K562 (cell line): ENCODE measurements around the gene DDX41. TPM values are rescaled to one million over a fixed set of nuclear protein-coding genes. Genes with fewer than 3 reads are reported as not detected.

Experiments used
- ATAC-seq: fragments of 200-7000 bp; cut with Tn5 transposase; 3 replicates; pipeline ENCODE4 v1.9.1; 2020; ENCODE audit warnings: moderate library complexity
- BruUV-seq: library from RNA; stranded (reverse); fragments of 400-500 nt; replicated peaks from 2 replicates; lab custom pipeline; 2021; lab: Mats Ljungman, UMichigan
- CTCF ChIA-PET: fragments of 300-600 bp; formaldehyde crosslinking; extraction: SDS; loops from one replicate; lab custom pipeline; 2021; ENCODE audit warnings: low intra/inter-chr PET ratio; lab: Yijun Ruan, JAX
- POLR2A ChIA-PET: fragments of 300-600, 350-650 bp; sonication (Branson Sonifier 250); formaldehyde crosslinking; extraction: SDS; loops from one replicate; lab custom pipeline; 2021; ENCODE audit warnings: antibody characterized with exemption, inconsistent platforms; lab: Yijun Ruan, JAX
- DNase-seq, 4 experiments: peaks; one replicate each; pipeline versions ENCODE4 v3.0.0 to v3.0.0-alpha.2; 2011 to 2018; ENCODE audit warnings: low spot score in 3 of 4, mixed read lengths in 3 of 4; ENCODE audit errors: extremely low read depth in 1 of 4
- FAIRE-seq: peaks from 2 replicates; lab custom pipeline; 2011; peaks lifted over from hg19 to GRCh38; lab: Jason Lieb, UNC
- H2AFZ ChIP-seq: 2 replicates; pipeline ENCODE4 v1.6.0; 2011; ENCODE audit warnings: low read depth, low read length, control low read depth, inconsistent platforms
- H3K27ac ChIP-seq: fragments of 200-600 bp; 3 replicates; pipeline ENCODE4 v1.8.0; 2011; ENCODE audit warnings: low read depth, mild to moderate bottlenecking, control low read depth, inconsistent platforms, low read length, moderate library complexity, mixed read lengths; ENCODE audit errors: extremely low read depth
- H3K27me3 ChIP-seq, 2 experiments: fragments of 300-600 bp in 1 of 2; 2 replicates in 1 of 2; 3 replicates in 1 of 2; pipeline versions ENCODE4 v1.6.0 to v1.8.0; 2011; ENCODE audit warnings: inconsistent platforms in 2 of 2, low read length in 2 of 2, mild to moderate bottlenecking in 1 of 2, mixed read lengths in 1 of 2, moderate library complexity in 1 of 2; ENCODE audit not compliant: control insufficient read depth in 2 of 2, insufficient read depth in 2 of 2
- H3K36me3 ChIP-seq: fragments of 300-600 bp; 3 replicates; pipeline ENCODE4 v1.8.0; 2011; ENCODE audit warnings: mild to moderate bottlenecking, low read length, inconsistent platforms; ENCODE audit not compliant: control insufficient read depth, insufficient read depth
- H3K4me1 ChIP-seq, 2 experiments: fragments of 200-600 bp in 1 of 2; replicated peaks in 1 of 2; 2 replicates in 1 of 2; 3 replicates in 1 of 2; pipeline versions ENCODE4 v1.5.1 to v1.8.0; 2011; ENCODE audit warnings: inconsistent platforms in 2 of 2, low read length in 2 of 2, mild to moderate bottlenecking in 1 of 2, mixed read lengths in 1 of 2, moderate library complexity in 1 of 2; ENCODE audit not compliant: control insufficient read depth in 2 of 2, insufficient read depth in 2 of 2
- H3K4me2 ChIP-seq: 2 replicates; pipeline ENCODE4 v1.6.1; 2011; ENCODE audit warnings: low read length, control low read depth, inconsistent platforms, mixed read lengths; ENCODE audit not compliant: insufficient read depth
- H3K4me3 ChIP-seq: fragments of 200-600 bp; sonication (generic), shearing (Covaris generic); 2 replicates; pipeline ENCODE4 v1.5.1; 2016; ENCODE audit warnings: control low read depth, inconsistent platforms
- H3K79me2 ChIP-seq: fragments of 200-600 bp; 3 replicates; pipeline ENCODE4 v1.8.0; 2011; ENCODE audit warnings: low read length, inconsistent platforms; ENCODE audit not compliant: control insufficient read depth, insufficient read depth
- H3K9ac ChIP-seq, 2 experiments: 2 replicates each; pipeline versions ENCODE4 v1.6.0 to v1.6.1; 2011; ENCODE audit warnings: low read depth in 2 of 2, low read length in 2 of 2, control low read depth in 1 of 2, inconsistent platforms in 1 of 2, mild to moderate bottlenecking in 1 of 2, mixed read lengths in 1 of 2; ENCODE audit not compliant: insufficient read depth in 1 of 2
- H3K9me1 ChIP-seq: one replicate; pipeline ENCODE4 v1.6.0; 2011; ENCODE audit warnings: inconsistent platforms, mild to moderate bottlenecking, low read length, moderate library complexity; ENCODE audit not compliant: control insufficient read depth, insufficient read depth
- H3K9me3 ChIP-seq: replicated peaks from 2 replicates; pipeline ENCODE4 v1.5.1; 2011; ENCODE audit warnings: low read depth, low read length, inconsistent platforms; ENCODE audit not compliant: control insufficient read depth, insufficient read depth
- H4K20me1 ChIP-seq: replicated peaks from 2 replicates; pipeline ENCODE4 v1.6.1; 2011; ENCODE audit warnings: low read length, inconsistent platforms, mixed read lengths; ENCODE audit not compliant: control insufficient read depth, insufficient read depth
- BHLHE40 ChIP-seq: IDR thresholded peaks from 2 replicates; pipeline ENCODE4 v1.6.1; 2011; ENCODE audit warnings: low read length, improper control_type of control experiment
- BRD4 ChIP-seq: fragments of 200-600 bp; sonication (generic); IDR thresholded peaks from 2 replicates; pipeline ENCODE4 v1.6.1; 2017; ENCODE audit warnings: inconsistent platforms
- CBX3 ChIP-seq, 2 experiments: IDR thresholded peaks; 1 replicate in 1 of 2; 2 replicates in 1 of 2; pipeline ENCODE4 v1.6.1; 2012; ENCODE audit warnings: inconsistent platforms in 2 of 2, low read length in 2 of 2, borderline replicate concordance in 1 of 2, control low read depth in 1 of 2
- DACH1 ChIP-seq: fragments of 450-650 bp; IDR thresholded peaks from 2 replicates; pipeline ENCODE4 v1.6.1; 2018; ENCODE audit not compliant: partially characterized antibody
- KLF13 ChIP-seq: fragments of 450-650 bp; IDR thresholded peaks from 2 replicates; pipeline ENCODE4 v1.6.1; 2016; ENCODE audit warnings: missing genetic modification characterization, low read depth, mild to moderate bottlenecking, missing compliant biosample characterization, moderate library complexity, borderline replicate concordance
- MAFK ChIP-seq: IDR thresholded peaks from 2 replicates; pipeline ENCODE4 v1.6.1; 2011; ENCODE audit warnings: low read length, improper control_type of control experiment
- NFE2 ChIP-seq: IDR thresholded peaks from 2 replicates; pipeline ENCODE4 v1.6.1; 2014; ENCODE audit warnings: antibody characterized with exemption, low read depth
- PYGO2 ChIP-seq: fragments of 450-650 bp; IDR thresholded peaks from 2 replicates; pipeline ENCODE4 v1.6.1; 2016; ENCODE audit warnings: mild to moderate bottlenecking, missing genetic modification characterization, moderate library complexity, missing compliant biosample characterization
- RBFOX2 ChIP-seq: fragments of 200-400 bp; formaldehyde crosslinking; IDR thresholded peaks from 2 replicates; pipeline ENCODE4 v1.6.1; 2017; ENCODE audit warnings: low read depth, mild to moderate bottlenecking, low read length, moderate library complexity
- SP1 ChIP-seq: sonication (generic); formaldehyde crosslinking; IDR thresholded peaks from 2 replicates; pipeline ENCODE4 v1.8.1; 2022; ENCODE audit warnings: mild to moderate bottlenecking, missing genetic modification reagents
- ZNF143 ChIP-seq: sonication (generic); formaldehyde crosslinking; IDR thresholded peaks from 2 replicates; pipeline ENCODE4 v1.9.0; 2022; ENCODE audit warnings: mild to moderate bottlenecking, missing genetic modification reagents
- WGBS: fragments of 100-300 bp; shearing (Covaris generic); methylation state at CpG from one replicate; pipeline ENCODE4 v1.1.6; 2016; ENCODE audit warnings: low coverage, mixed read lengths; ENCODE audit not compliant: insufficient coverage; ENCODE audit errors: missing lambda C conversion rate; 5-methylcytosine and 5-hydroxymethylcytosine counted together
- in situ Hi-C: fragments of 300-500 bp; cut with MboI; formaldehyde crosslinking; loops from 4 replicates; pipeline ENCODE4 v1.15.0; 2018; ENCODE audit warnings: inconsistent platforms, mixed read lengths
- intact Hi-C: fragments of 100-400 bp; cut with micrococcal nuclease; formaldehyde crosslinking; loops from 2 replicates; pipeline ENCODE4 v1.14.2; 2022
- polyA plus RNA-seq, 8 experiments: library from polyadenylated mRNA; depleted of rRNA in 4 of 8; stranded (reverse) in 5 of 8; unstranded in 3 of 8; fragments of >200 nt; fragmentation: Nextera tagmentation in 2 of 8; fragmentation: Illumina TruSeq in 1 of 8; extraction: Ambion mirVana in 2 of 8; extraction: Trizol in 1 of 8; gene quantifications; 2 replicates each; pipeline versions ENCODE4 v1.2.1 to v1.2.3, GENCODE V29; 2011 to 2014; ENCODE audit warnings: inconsistent platforms in 1 of 8, missing spikeins in 1 of 8
- total RNA-seq, 7 experiments: library from RNA; depleted of rRNA in 6 of 7; stranded (reverse); fragments of >200 nt in 6 of 7; fragmentation: Illumina TruSeq in 2 of 7; extraction: Trizol in 2 of 7; gene quantifications; 2 replicates each; pipeline versions ENCODE4 v1.2.1 to v1.2.3, GENCODE V29; 2011 to 2021; ENCODE audit warnings: low replicate concordance in 1 of 7
- TF ChIP-seq, protein P1 (sequence below), 3 experiments: fragments of 200-800 bp in 1 of 3; fragments of 250-450 bp in 1 of 3; fragments of 450-650 bp in 1 of 3; sonication (Bioruptor Pico) in 1 of 3; sonication (Bioruptor generic) in 1 of 3; formaldehyde crosslinking in 1 of 3; IDR thresholded peaks; 2 replicates each; pipeline versions ENCODE4 v1.6.1 to v1.8.0; 2016 to 2022; ENCODE audit warnings: mild to moderate bottlenecking in 2 of 3, missing genetic modification characterization in 2 of 3, missing compliant biosample characterization in 1 of 3, moderate library complexity in 1 of 3
- TF ChIP-seq, protein P2 (sequence below), 2 experiments: fragments of 450-650 bp; IDR thresholded peaks; 2 replicates each; pipeline ENCODE4 v1.6.1; 2018; ENCODE audit warnings: mild to moderate bottlenecking in 2 of 2, low read depth in 1 of 2; ENCODE audit not compliant: partially characterized antibody in 2 of 2

DDX41 gene
- total and polyA plus RNA-seq, 9 of the 15 experiments (the other 6 are each of a cell fraction or from before 2014, with no cell fraction given) = 38.2 to 284 (median 116) TPM

DNA sequence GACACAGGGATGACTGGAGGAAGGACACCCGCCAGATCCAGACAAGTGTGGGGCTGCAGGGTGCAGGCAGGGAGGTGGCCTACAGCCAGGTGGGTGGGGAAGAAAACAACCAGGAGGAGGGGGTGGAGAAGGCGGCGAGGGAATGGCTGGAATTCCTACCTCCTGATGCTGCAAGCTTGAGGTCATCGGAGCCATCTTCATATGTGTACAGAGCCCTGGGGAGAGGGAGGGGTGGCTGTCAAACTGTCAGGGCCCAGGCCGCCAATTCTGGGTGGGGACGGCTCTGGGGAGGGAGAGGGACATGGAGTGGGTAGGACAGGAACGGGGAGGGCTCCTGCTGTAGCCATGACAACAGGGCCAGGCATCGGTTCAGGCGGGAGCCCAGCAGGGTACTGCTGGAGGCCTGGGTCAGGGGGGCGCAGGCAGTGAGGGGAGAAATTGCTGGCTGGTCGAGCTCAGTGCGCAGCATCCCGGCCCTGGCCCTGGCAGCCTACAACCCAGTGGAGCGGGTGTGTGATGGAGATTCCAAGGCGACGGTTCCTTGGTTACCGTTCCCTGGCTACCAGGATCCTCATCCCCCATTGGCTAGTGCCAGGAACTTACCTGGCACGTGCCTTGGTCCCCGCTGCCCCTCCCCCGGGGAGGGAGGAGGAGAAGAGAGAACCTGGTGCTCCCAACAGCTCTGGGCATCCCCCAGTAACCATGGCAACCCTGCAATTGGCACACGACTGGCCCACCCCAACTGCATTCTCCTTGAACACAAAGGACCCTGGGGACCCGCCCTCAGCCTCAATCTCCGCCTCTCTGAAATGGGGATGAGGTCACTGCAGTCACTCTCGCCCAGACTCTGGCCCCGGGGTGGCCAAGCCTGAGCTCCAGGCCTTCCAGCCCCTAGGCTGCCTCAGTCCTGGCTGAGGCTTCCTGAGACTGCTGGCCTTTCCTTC, 47.8 kb downstream of the DDX41 start:
- H3K9me1 ChIP-seq = no peaks in the 10 kb centered on the region
- H3K4me1 ChIP-seq = peaks cover 2 to 44% of the 10 kb centered on the region in 2 experiments
- intact Hi-C loops (no loop called here), in situ Hi-C loops (no loop called here)
- ATAC-seq = no peak
- H3K4me2 ChIP-seq = no peak overlapping the region
- FAIRE-seq = no peak
- WGBS = 83% methylated on average over 20 of the region's 25 CpGs
- H3K4me3 ChIP-seq = no peak overlapping the region
- no peaks in the 10 kb centered on the region for H3K27me3 ChIP-seq
- peaks cover 36% of the 10 kb centered on the region for H3K79me2 ChIP-seq
- ChIA-PET CTCF (no interaction called here), POLR2A (interaction anchor here (0.5 to 2.3 kb wide), 4 partner anchors 9 to 21 kb away, joined by 3 to 9 read pairs (median 4); no protein-coding TSS in a partner anchor)
- H4K20me1 ChIP-seq = no peaks in the 10 kb centered on the region; the same call in 1 of the 2 replicates
- BruUV-seq = no TSS peak
- H3K9me3 ChIP-seq = peaks cover 4% of the 10 kb centered on the region
- H3K36me3 ChIP-seq = peaks cover 57% of the 10 kb centered on the region; the same call in 2 of the 3 replicates
- peak in 2 of 4 experiments; percentile 43 to 45 for DNase-seq
- no peak overlapping the region for H2AFZ ChIP-seq
- H3K27ac ChIP-seq = no peak overlapping the region
- H3K9ac ChIP-seq = peak overlapping the region in 1 of 2 experiments; percentile 22; a peak in 2 of 4 replicates
- TF ChIP-seq CBX3 (IDR thresholded peaks at IDR 0.05; ENCODE audit: borderline replicate concordance in 1 of 2, low read length in 2 of 2) (no peak), BHLHE40 (peak; percentile 30; the same call in 1 of the 2 replicates), PYGO2 (tag) (no peak), KLF13 (tag) (no peak), MAFK (no peak), RBFOX2 (peak; percentile 45; the same call in 1 of the 2 replicates), SP1 (CRISPR knock-in tag) (no peak), ZNF143 (CRISPR knock-in tag) (no peak), NFE2 (no peak), BRD4 (no peak), DACH1 (no peak)
- TF ChIP-seq, protein P1, sequence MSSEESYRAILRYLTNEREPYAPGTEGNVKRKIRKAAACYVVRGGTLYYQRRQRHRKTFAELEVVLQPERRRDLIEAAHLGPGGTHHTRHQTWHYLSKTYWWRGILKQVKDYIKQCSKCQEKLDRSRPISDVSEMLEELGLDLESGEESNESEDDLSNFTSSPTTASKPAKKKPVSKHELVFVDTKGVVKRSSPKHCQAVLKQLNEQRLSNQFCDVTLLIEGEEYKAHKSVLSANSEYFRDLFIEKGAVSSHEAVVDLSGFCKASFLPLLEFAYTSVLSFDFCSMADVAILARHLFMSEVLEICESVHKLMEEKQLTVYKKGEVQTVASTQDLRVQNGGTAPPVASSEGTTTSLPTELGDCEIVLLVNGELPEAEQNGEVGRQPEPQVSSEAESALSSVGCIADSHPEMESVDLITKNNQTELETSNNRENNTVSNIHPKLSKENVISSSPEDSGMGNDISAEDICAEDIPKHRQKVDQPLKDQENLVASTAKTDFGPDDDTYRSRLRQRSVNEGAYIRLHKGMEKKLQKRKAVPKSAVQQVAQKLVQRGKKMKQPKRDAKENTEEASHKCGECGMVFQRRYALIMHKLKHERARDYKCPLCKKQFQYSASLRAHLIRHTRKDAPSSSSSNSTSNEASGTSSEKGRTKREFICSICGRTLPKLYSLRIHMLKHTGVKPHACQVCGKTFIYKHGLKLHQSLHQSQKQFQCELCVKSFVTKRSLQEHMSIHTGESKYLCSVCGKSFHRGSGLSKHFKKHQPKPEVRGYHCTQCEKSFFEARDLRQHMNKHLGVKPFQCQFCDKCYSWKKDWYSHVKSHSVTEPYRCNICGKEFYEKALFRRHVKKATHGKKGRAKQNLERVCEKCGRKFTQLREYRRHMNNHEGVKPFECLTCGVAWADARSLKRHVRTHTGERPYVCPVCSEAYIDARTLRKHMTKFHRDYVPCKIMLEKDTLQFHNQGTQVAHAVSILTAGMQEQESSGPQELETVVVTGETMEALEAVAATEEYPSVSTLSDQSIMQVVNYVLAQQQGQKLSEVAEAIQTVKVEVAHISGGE (CRISPR knock-in tag; IDR thresholded peaks at IDR 0.05) = no peak
- TF ChIP-seq, protein P2, sequence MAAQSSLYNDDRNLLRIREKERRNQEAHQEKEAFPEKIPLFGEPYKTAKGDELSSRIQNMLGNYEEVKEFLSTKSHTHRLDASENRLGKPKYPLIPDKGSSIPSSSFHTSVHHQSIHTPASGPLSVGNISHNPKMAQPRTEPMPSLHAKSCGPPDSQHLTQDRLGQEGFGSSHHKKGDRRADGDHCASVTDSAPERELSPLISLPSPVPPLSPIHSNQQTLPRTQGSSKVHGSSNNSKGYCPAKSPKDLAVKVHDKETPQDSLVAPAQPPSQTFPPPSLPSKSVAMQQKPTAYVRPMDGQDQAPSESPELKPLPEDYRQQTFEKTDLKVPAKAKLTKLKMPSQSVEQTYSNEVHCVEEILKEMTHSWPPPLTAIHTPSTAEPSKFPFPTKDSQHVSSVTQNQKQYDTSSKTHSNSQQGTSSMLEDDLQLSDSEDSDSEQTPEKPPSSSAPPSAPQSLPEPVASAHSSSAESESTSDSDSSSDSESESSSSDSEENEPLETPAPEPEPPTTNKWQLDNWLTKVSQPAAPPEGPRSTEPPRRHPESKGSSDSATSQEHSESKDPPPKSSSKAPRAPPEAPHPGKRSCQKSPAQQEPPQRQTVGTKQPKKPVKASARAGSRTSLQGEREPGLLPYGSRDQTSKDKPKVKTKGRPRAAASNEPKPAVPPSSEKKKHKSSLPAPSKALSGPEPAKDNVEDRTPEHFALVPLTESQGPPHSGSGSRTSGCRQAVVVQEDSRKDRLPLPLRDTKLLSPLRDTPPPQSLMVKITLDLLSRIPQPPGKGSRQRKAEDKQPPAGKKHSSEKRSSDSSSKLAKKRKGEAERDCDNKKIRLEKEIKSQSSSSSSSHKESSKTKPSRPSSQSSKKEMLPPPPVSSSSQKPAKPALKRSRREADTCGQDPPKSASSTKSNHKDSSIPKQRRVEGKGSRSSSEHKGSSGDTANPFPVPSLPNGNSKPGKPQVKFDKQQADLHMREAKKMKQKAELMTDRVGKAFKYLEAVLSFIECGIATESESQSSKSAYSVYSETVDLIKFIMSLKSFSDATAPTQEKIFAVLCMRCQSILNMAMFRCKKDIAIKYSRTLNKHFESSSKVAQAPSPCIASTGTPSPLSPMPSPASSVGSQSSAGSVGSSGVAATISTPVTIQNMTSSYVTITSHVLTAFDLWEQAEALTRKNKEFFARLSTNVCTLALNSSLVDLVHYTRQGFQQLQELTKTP (IDR thresholded peaks at IDR 0.05; ENCODE audit: low read depth in 1 of 2, partially characterized antibody in 2 of 2) = no peak
